IPS-NIHi11 (cell line): ENCODE results near the gene IRF3.

Source experiments
- DNase-seq: peaks from one replicate; pipeline ENCODE4 v3.0.0; 2012; ENCODE audit warnings: mixed read lengths, low spot score

The IRF3 gene

GRCh38 chr19:49665351-49666119 is at the start of gene IRF3, which contains the start of gene BCL2L12:
TSS of gene IRF3 (minus strand) at chr19:49665857. CDS start at chr19:49664838, 1,019 bp downstream.
TSS of gene BCL2L12 (plus strand) at chr19:49665933. CDS start at chr19:49666693, 760 bp downstream.
- DNase-seq = peak; percentile 93

GRCh38 chr19:49713236-49713845 is 47.7 kb upstream of the IRF3 start:
- DNase-seq = no peak

GRCh38 chr19:49712397-49712859 is 46.8 kb upstream of the IRF3 start:
- peak; percentile 88 for DNase-seq

GRCh38 chr19:49710372-49710951 is 44.8 kb upstream of the IRF3 start:
- no peak for DNase-seq

GRCh38 chr19:49705919-49706318 is 40.3 kb upstream of the IRF3 start:
- no peak for DNase-seq

- no peak for DNase-seq
Observed at GRCh38 chr19:49704888-49705642, 39.4 kb upstream of the IRF3 start.

GRCh38 chr19:49701271-49701786 is 35.7 kb upstream of the IRF3 start:
- no peak for DNase-seq

- DNase-seq = no peak
Observed at GRCh38 chr19:49700563-49700962, 34.9 kb upstream of the IRF3 start.

GRCh38 chr19:49699364-49699763 is 33.7 kb upstream of the IRF3 start:
- no peak for DNase-seq

GRCh38 chr19:49696865-49697264 is 31.2 kb upstream of the IRF3 start:
- DNase-seq = no peak

- no peak for DNase-seq
Observed at GRCh38 chr19:49696115-49696514, 30.5 kb upstream of the IRF3 start.

- no peak for DNase-seq
Observed at GRCh38 chr19:49692147-49692506, 26.5 kb upstream of the IRF3 start.

- DNase-seq = peak; percentile 83
Observed at GRCh38 chr19:49691243-49692146, 25.8 kb upstream of the IRF3 start.

- peak; percentile 93 for DNase-seq
Observed at GRCh38 chr19:49690656-49691242, 25.1 kb upstream of the IRF3 start, which contains the start of gene CPT1C. TSS of gene CPT1C (plus strand) at chr19:49691116. CDS start at chr19:49692253, 1,137 bp downstream.

GRCh38 chr19:49690079-49690655 is 24.5 kb upstream of the IRF3 start:
- no peak for DNase-seq

GRCh38 chr19:49689133-49690078 is 23.7 kb upstream of the IRF3 start, which contains the start of gene ADM5:
TSS of gene ADM5 (plus strand) at chr19:49689594. CDS start at chr19:49689838, 244 bp downstream.
- DNase-seq = peak; percentile 47

- DNase-seq = peak; percentile 14
Observed at GRCh38 chr19:49688531-49689132, 23.0 kb upstream of the IRF3 start.

- peak; percentile 17 for DNase-seq
Observed at GRCh38 chr19:49687566-49688316, 22.1 kb upstream of the IRF3 start.
